HFFc6 (cell line): Measurements from ENCODE around the gene HRH3. TPM values are rescaled to one million over a fixed set of nuclear protein-coding genes. Genes with fewer than 3 reads are reported as not detected.

Experiments
- DNase-seq: peaks from one replicate; pipeline ENCODE4 v3.0.0-alpha.2; 2018
- H3K27ac Mint-ChIP-seq: 2 replicates; pipeline ENCODE4 v1.8.0; 2020; ENCODE audit warnings: mild to moderate bottlenecking, mixed read lengths
- H3K27me3 Mint-ChIP-seq: 2 replicates; pipeline ENCODE4 v1.8.0; 2021; ENCODE audit warnings: mild to moderate bottlenecking, moderate library complexity, mixed read lengths; ENCODE audit not compliant: insufficient read depth
- H3K36me3 Mint-ChIP-seq: 2 replicates; pipeline ENCODE4 v1.8.0; 2021; ENCODE audit warnings: low read depth, mixed read lengths
- H3K4me1 Mint-ChIP-seq: 2 replicates; pipeline ENCODE4 v1.8.0; 2020; ENCODE audit warnings: low read depth, mixed read lengths
- H3K4me3 Mint-ChIP-seq: 2 replicates; pipeline ENCODE4 v1.8.0; 2020; ENCODE audit warnings: mild to moderate bottlenecking, moderate library complexity, mixed read lengths
- H3K9me3 Mint-ChIP-seq: 2 replicates; pipeline ENCODE4 v1.8.0; 2020; ENCODE audit warnings: mild to moderate bottlenecking, mixed read lengths
- CTCF ChIP-seq: fragments of 200-600 bp; sonication (generic); IDR thresholded peaks from 2 replicates; pipeline ENCODE4 v1.5.0; 2021; ENCODE audit warnings: antibody characterized with exemption, mild to moderate bottlenecking
- total RNA-seq, 6 experiments: library from RNA; stranded (reverse); fragmentation: NEBNext Ultra II Directional; extraction: Animal tissue kit (Norgen Biotek cat#: 25700); gene quantifications; 2 replicates in 1 of 6; 3 replicates in 5 of 6; pipeline ENCODE4 v1.2.3, GENCODE V29; 2021

HRH3 gene
- total RNA-seq, 6 experiments from 2014 or later = not detected

GRCh38 chr20:62186887-62187866, 32.9 kb downstream of the HRH3 start:
- Mint-ChIP-seq H3K4me3 (peak overlapping the region; percentile 9; the same call in 1 of the 2 replicates), H3K9me3 (no peaks in the 10 kb centered on the region), H3K27ac (peak overlapping the region; percentile 72), H3K36me3 (peaks cover 14% of the 10 kb centered on the region), H3K27me3 (no peaks in the 10 kb centered on the region; the same call in 1 of the 2 replicates), H3K4me1 (peaks cover 30% of the 10 kb centered on the region)
- DNase-seq = peak; percentile 16
- TF ChIP-seq CTCF = no peak

GRCh38 chr20:62186096-62186426, 34.0 kb downstream of the HRH3 start:
- peaks cover 38% of the 10 kb centered on the region for H3K4me1 Mint-ChIP-seq
- peaks cover 14% of the 10 kb centered on the region for H3K36me3 Mint-ChIP-seq
- no peaks in the 10 kb centered on the region for H3K9me3 Mint-ChIP-seq
- TF ChIP-seq CTCF = no peak
- no peaks in the 10 kb centered on the region; the same call in 1 of the 2 replicates for H3K27me3 Mint-ChIP-seq
- no peak overlapping the region for H3K27ac Mint-ChIP-seq
- H3K4me3 Mint-ChIP-seq = no peak overlapping the region
- DNase-seq = no peak

- no peak for DNase-seq
- H3K27me3 Mint-ChIP-seq = no peaks in the 10 kb centered on the region; the same call in 1 of the 2 replicates
- no peak for TF ChIP-seq CTCF
- H3K36me3 Mint-ChIP-seq = peaks cover 7% of the 10 kb centered on the region
- peak overlapping the region; percentile 94 for H3K27ac Mint-ChIP-seq
- H3K9me3 Mint-ChIP-seq = no peaks in the 10 kb centered on the region
- peaks cover 38% of the 10 kb centered on the region for H3K4me1 Mint-ChIP-seq
- peak overlapping the region; percentile 96 for H3K4me3 Mint-ChIP-seq
Measured at GRCh38 chr20:62183426-62184142, 36.5 kb downstream of the HRH3 start.

- no peaks in the 10 kb centered on the region for H3K9me3 Mint-ChIP-seq
- H3K27ac Mint-ChIP-seq = peak within 1 kb of the TSS; percentile 94
- no peaks in the 10 kb centered on the region; the same call in 1 of the 2 replicates for H3K27me3 Mint-ChIP-seq
- no peak for TF ChIP-seq CTCF
- H3K4me1 Mint-ChIP-seq = peaks cover 36% of the 10 kb centered on the region
- peak; percentile 92 for DNase-seq
- H3K36me3 Mint-ChIP-seq = peaks cover 7% of the 10 kb centered on the region
- peak within 1 kb of the TSS; percentile 96 for H3K4me3 Mint-ChIP-seq
Measured at GRCh38 chr20:62182469-62183425, 37.3 kb downstream of the HRH3 start, which contains the start of gene MTG2. Gene MTG2 (plus strand): TSS chr20:62183028. CDS start chr20:62193421, 10,393 bp downstream.

GRCh38 chr20:62181808-62182207, 38.3 kb downstream of the HRH3 start:
- no peak for TF ChIP-seq CTCF
- no peak for DNase-seq
- H3K4me1 Mint-ChIP-seq = peaks cover 26% of the 10 kb centered on the region
- H3K27ac Mint-ChIP-seq = peak overlapping the region; percentile 94
- no peaks in the 10 kb centered on the region for H3K9me3 Mint-ChIP-seq
- peaks cover 7% of the 10 kb centered on the region for H3K36me3 Mint-ChIP-seq
- H3K4me3 Mint-ChIP-seq = peak overlapping the region; percentile 96
- no peaks in the 10 kb centered on the region; the same call in 1 of the 2 replicates for H3K27me3 Mint-ChIP-seq
